ENCODE results near the gene SP100.

DNA sequence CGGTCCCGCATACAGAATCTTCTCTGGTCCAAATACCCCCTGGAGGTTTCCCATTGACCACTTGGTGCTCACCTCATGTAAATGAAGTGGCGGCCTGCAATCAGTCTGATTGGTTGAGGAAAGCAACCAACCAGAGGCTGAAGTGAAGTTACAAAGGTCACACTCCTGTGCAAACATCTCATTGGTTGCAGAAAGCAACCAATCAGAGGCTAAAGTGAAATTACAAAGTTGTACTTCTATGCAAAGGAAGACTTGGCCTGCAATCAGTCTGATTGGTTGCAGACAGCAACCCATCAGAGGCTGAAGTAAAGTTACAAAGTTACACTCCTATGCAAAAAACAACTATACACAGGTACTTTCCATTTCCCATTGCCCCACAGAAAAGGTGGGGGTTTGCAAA lies 2.5 kb upstream of the SP100 start:
- no peak for TF ChIP-seq POLR2A (IDR thresholded peaks at IDR 0.05)
- TF ChIP-seq, protein P1, sequence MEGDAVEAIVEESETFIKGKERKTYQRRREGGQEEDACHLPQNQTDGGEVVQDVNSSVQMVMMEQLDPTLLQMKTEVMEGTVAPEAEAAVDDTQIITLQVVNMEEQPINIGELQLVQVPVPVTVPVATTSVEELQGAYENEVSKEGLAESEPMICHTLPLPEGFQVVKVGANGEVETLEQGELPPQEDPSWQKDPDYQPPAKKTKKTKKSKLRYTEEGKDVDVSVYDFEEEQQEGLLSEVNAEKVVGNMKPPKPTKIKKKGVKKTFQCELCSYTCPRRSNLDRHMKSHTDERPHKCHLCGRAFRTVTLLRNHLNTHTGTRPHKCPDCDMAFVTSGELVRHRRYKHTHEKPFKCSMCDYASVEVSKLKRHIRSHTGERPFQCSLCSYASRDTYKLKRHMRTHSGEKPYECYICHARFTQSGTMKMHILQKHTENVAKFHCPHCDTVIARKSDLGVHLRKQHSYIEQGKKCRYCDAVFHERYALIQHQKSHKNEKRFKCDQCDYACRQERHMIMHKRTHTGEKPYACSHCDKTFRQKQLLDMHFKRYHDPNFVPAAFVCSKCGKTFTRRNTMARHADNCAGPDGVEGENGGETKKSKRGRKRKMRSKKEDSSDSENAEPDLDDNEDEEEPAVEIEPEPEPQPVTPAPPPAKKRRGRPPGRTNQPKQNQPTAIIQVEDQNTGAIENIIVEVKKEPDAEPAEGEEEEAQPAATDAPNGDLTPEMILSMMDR (IDR thresholded peaks at IDR 0.05) = no peak
